K562 (cell line): ENCODE data around the gene RALY.

ENCODE experiments used
- CTCF ChIP-seq, 3 experiments: IDR thresholded peaks in 2 of 3; conservative IDR thresholded peaks in 1 of 3; 2 replicates each; pipeline ENCODE4 v1.5.1; 2011 to 2012; ENCODE audit warnings: low read length in 3 of 3, mild to moderate bottlenecking in 3 of 3, control low read depth in 2 of 3, improper control_type of control experiment in 1 of 3, inconsistent platforms in 1 of 3, low read depth in 1 of 3, mixed read lengths in 1 of 3, moderate library complexity in 1 of 3; ENCODE audit not compliant: insufficient read depth in 2 of 3
- NRF1 ChIP-seq, 2 experiments: fragments of 450-650 bp; IDR thresholded peaks in 1 of 2; conservative IDR thresholded peaks in 1 of 2; 2 replicates each; pipeline ENCODE4 v1.6.1; 2014; ENCODE audit warnings: mild to moderate bottlenecking in 2 of 2
- ZNF551 ChIP-seq: fragments of 250-450 bp; sonication (Bioruptor Pico); IDR thresholded peaks from 2 replicates; pipeline ENCODE4 v1.5.0; 2021; ENCODE audit warnings: mild to moderate bottlenecking, moderate library complexity

DNA sequence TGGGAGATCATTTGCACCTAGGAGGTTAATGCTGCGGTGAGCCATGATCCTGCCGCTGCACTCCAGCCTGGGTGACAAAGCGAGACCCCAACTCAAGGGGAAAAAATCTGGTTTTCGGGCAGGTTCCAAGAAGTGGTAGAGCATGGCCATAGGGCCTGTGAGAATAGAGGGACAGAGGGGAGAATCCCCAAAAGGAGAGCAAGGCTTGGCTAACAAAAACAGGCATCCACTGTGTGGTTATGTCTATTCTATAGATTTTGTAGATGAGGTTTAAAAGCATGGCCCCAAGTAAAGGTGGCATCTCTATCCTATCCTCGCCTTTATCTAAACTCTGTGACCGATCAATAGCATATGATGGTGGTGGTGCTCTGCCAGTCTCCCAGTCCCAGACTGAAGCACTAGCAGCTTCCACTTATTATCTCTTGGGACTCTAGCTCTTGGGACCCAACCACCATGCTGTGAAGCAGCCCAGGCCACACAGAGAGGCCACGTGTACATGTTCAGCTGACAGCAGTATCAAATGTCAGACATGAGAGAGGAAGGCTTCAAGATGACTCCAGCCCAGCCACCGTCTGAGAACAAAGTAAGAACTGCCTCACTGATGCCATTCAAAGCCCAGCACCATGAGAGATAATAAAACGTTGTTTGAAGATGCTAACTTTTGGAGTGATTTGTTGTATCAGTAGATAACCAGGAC is 90.7 kb downstream of the RALY start:
- TF ChIP-seq ZNF551 (CRISPR knock-in tag) (no peak), CTCF (IDR thresholded peaks at IDR 0.05 in 2 of 3, conservative IDR thresholded peaks at IDR 0.05 in 1 of 3; ENCODE audit: insufficient read depth in 2 of 3, low read depth in 1 of 3, low read length in 3 of 3) (no peak), NRF1 (conservative IDR thresholded peaks at IDR 0.05 in 1 of 2, IDR thresholded peaks at IDR 0.05 in 1 of 2) (no peak)
